HUES64 (cell line): Measurements from ENCODE around the gene GBGT1.

Experiments
- H3K27ac ChIP-seq: 2 replicates; pipeline ENCODE4 v1.7.0; 2013; ENCODE audit warnings: low read depth, low read length, inconsistent platforms
- H3K27me3 ChIP-seq: 2 replicates; pipeline ENCODE4 v1.6.1; 2013; ENCODE audit warnings: mild to moderate bottlenecking, low read length; ENCODE audit not compliant: insufficient read depth
- H3K36me3 ChIP-seq: 2 replicates; pipeline ENCODE4 v1.6.1; 2013; ENCODE audit warnings: mild to moderate bottlenecking, low read length; ENCODE audit not compliant: insufficient read depth
- H3K4me1 ChIP-seq: 2 replicates; pipeline ENCODE4 v1.6.1; 2013; ENCODE audit warnings: mild to moderate bottlenecking, low read length, moderate library complexity; ENCODE audit not compliant: insufficient read depth
- H3K4me3 ChIP-seq: 2 replicates; pipeline ENCODE4 v1.5.1; 2013; ENCODE audit warnings: mild to moderate bottlenecking, low read length, moderate library complexity
- H3K9ac ChIP-seq: 2 replicates; pipeline ENCODE4 v1.6.1; 2013; ENCODE audit warnings: mild to moderate bottlenecking, low read depth, low read length
- H3K9me3 ChIP-seq: 2 replicates; pipeline ENCODE4 v1.6.1; 2013; ENCODE audit warnings: low read depth, low read length; ENCODE audit not compliant: insufficient read depth
- WGBS: fragments of 150-250, 120-280 bp; methylation state at CpG from one replicate; pipeline ENCODE4 v1.1.7; 2013; ENCODE audit warnings: missing lambda C conversion rate; 5-methylcytosine and 5-hydroxymethylcytosine counted together

The GBGT1 gene

DNA sequence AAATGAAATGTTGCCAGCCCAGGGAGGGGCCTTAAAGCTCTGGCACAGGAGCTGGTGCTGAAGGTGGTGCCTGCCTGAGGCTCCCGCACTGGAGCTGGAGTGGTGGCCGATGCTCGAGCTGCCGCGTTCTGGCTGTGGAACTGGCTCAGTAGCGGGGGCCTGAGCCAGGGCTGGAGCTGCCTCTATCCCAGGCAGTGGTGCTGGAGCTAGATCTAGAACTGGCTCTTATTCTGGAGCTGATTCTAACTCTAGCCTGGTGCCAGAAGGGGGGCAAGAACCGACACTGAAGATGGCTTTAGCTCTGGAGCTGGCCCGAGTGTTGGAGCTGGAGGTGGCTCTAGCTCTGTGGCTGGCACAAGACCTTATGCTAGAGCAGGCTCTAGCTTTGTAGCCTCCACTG, 26.1 kb upstream of the GBGT1 start:
- 89% methylated on average over 8 of the region's 8 CpGs for WGBS
- peaks cover 28% of the 10 kb centered on the region for H3K27me3 ChIP-seq

DNA sequence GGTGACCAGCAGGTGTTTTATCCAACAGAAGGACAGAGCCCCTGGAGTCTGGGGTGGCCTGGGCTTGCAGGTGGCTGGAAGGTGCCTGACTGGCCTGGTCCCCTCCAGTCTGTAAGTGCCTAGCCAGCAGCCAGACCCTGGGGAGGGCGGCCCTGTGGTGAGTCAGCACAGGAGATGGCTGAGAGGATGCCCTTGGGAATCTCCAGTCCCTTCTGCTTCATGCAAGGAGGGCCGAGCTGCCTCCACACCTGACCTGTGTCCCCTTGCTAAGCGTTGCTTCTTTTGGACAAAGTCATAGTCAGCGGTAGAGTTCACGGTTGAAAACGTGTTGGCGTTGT, 25.1 kb upstream of the GBGT1 start:
- 84% methylated on average over 7 of the region's 7 CpGs for WGBS

More for the DNA sequence above, 26.1 kb upstream of the GBGT1 start:
- Histone ChIP-seq H3K36me3 (no peaks in the 10 kb centered on the region), H3K4me1 (no peaks in the 10 kb centered on the region), H3K9me3 (no peaks in the 10 kb centered on the region), H3K9ac (no peak overlapping the region), H3K27ac (no peak overlapping the region), H3K4me3 (no peak overlapping the region)

DNA sequence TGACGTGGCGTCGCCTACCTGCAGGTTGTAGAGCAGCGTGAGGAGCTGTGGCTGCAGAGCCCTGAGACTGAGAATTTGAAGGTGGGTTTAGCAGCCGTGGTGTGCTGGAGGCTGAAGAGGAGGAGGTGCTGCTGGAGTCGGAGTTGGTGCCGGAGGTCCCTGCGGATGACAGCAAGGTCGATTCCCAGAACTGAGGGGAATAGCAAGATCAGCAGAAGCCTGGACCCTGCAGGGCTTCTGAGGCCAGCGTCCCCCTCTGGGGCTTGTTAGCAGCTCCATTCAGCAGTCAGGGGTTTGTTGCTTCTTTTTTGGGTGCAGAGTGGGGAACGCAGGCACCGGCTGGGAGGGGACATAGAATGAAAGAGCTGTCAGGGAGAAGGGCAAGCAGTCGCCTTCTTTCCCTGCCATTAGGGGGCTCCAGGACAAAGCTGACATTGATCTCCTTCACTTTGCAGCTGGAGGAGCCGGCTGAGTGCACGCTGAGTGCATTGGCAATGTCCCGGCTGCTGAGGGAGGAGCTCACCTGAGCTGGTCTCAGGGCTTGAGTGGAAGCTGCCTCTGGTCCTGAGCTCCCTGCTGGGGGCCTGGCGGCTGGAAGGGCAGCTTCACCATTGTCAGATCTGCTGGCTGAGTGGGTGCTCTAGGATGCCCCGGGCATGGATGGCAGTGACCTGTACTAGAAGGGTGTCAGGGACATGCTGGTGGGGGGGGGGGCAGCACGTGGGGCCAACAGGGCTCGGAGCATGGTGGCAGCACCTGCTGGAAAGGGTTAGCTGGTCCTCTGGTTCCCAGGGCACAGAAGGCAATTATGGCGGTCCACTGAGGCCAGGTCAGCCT, 24.5 kb upstream of the GBGT1 start:
- no peaks in the 10 kb centered on the region for H3K4me1 ChIP-seq
- H3K9me3 ChIP-seq = no peaks in the 10 kb centered on the region
- H3K4me3 ChIP-seq = no peak overlapping the region
- H3K36me3 ChIP-seq = no peaks in the 10 kb centered on the region
- no peak overlapping the region for H3K27ac ChIP-seq
- WGBS = 52% methylated on average over 21 of the region's 21 CpGs
- H3K27me3 ChIP-seq = peaks cover 23% of the 10 kb centered on the region
- no peak overlapping the region for H3K9ac ChIP-seq

More for the DNA sequence above, 25.1 kb upstream of the GBGT1 start:
- no peaks in the 10 kb centered on the region for H3K4me1 ChIP-seq
- H3K4me3 ChIP-seq = no peak overlapping the region
- H3K27me3 ChIP-seq = peaks cover 20% of the 10 kb centered on the region
- no peaks in the 10 kb centered on the region for H3K9me3 ChIP-seq
- no peak overlapping the region for H3K9ac ChIP-seq
- H3K36me3 ChIP-seq = no peaks in the 10 kb centered on the region
- no peak overlapping the region for H3K27ac ChIP-seq

DNA sequence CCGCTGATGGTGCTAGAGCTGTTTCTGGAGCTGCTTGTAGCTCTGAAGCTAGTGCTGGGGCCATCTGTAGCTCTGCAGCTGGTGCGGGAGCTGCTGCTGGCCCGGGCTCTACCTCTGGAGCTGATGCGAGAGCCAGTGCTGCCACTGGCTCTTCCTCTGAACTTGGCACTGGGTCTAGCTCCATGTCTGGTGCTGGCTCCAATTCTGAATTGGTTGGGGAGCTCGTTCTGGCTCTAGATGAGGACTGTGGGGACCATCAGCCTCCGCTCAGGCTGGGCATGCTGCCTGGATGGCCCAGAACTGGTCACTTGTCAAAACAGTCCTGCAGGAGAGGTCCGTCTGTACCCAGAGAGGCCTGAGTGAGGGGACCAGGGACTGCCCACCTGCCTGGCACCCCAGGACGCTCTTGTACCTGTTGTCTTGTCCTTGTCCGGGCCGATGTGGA, 23.9 kb upstream of the GBGT1 start:
- Histone ChIP-seq H3K27ac (no peak overlapping the region), H3K4me3 (no peak overlapping the region), H3K9me3 (no peaks in the 10 kb centered on the region), H3K27me3 (peaks cover 28% of the 10 kb centered on the region), H3K9ac (no peak overlapping the region), H3K36me3 (no peaks in the 10 kb centered on the region), H3K4me1 (no peaks in the 10 kb centered on the region)
- 90% methylated on average over 10 of the region's 10 CpGs for WGBS

GRCh38 chr9:133186736-133187135, 23.0 kb upstream of the GBGT1 start:
- H3K9me3 ChIP-seq = no peaks in the 10 kb centered on the region
- H3K4me3 ChIP-seq = no peak overlapping the region
- peaks cover 31% of the 10 kb centered on the region for H3K27me3 ChIP-seq
- WGBS = 83% methylated on average over 6 of the region's 6 CpGs
- no peaks in the 10 kb centered on the region for H3K4me1 ChIP-seq
- H3K36me3 ChIP-seq = no peaks in the 10 kb centered on the region
- no peak overlapping the region for H3K27ac ChIP-seq
- no peak overlapping the region for H3K9ac ChIP-seq

DNA sequence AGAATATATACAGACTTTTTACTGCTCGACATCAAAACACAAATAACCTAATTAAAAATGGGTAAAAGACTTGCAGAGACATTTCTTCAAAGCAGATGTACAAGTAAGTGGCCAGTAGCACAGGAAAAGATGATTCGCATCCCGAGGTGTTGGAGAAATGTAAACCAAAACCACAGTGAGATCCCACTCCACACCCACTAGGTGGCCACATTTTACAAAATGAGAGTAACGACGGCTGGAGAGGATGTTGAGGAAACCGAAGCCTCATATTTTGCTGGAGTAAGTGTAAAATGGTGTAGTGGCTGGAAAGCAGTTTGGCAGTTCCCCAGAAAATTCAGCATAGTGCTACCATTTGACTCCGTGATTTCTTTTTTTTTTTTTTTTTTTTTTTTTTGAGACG, 21.3 kb upstream of the GBGT1 start:
- H3K27ac ChIP-seq = no peak overlapping the region
- H3K4me1 ChIP-seq = no peaks in the 10 kb centered on the region
- H3K36me3 ChIP-seq = no peaks in the 10 kb centered on the region
- 44% methylated on average over 6 of the region's 8 CpGs for WGBS
- H3K9ac ChIP-seq = no peak overlapping the region
- H3K4me3 ChIP-seq = no peak overlapping the region
- H3K27me3 ChIP-seq = peaks cover 31% of the 10 kb centered on the region
- no peaks in the 10 kb centered on the region for H3K9me3 ChIP-seq

DNA sequence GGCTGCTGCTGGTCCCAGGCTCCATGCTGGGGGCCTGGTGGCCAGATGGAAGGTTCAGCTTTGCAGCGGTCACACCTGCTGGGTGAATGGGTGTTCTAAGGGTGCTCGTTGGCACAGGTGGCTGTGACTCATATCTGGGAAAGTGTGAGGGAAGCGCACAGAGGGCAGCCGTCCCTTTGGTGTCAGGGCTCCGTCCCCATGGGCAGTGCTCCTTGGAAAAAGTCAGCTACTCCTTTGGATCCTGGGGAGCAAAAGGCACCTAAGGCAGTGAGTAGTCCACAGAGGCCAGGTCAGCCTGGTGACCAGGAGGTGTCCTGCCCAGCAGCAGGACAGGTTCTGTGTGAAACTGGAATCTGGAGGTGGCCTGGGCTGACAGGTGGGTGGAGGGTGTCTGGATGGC, 18.4 kb upstream of the GBGT1 start:
- 79% methylated on average over 5 of the region's 5 CpGs for WGBS
- H3K27ac ChIP-seq = no peak overlapping the region
- no peaks in the 10 kb centered on the region for H3K9me3 ChIP-seq
- no peak overlapping the region for H3K9ac ChIP-seq
- H3K4me3 ChIP-seq = no peak overlapping the region
- peaks cover 17% of the 10 kb centered on the region for H3K27me3 ChIP-seq
- H3K36me3 ChIP-seq = no peaks in the 10 kb centered on the region
- H3K4me1 ChIP-seq = no peaks in the 10 kb centered on the region

GRCh38 chr9:133181561-133181960, 17.8 kb upstream of the GBGT1 start:
- Histone ChIP-seq H3K9me3 (no peaks in the 10 kb centered on the region), H3K36me3 (no peaks in the 10 kb centered on the region), H3K9ac (no peak overlapping the region), H3K27me3 (peaks cover 11% of the 10 kb centered on the region), H3K27ac (no peak overlapping the region), H3K4me1 (no peaks in the 10 kb centered on the region), H3K4me3 (no peak overlapping the region)
- WGBS = 89% methylated on average over 3 of the region's 3 CpGs

GRCh38 chr9:133180953-133181352, 17.2 kb upstream of the GBGT1 start:
- H3K27ac ChIP-seq = no peak overlapping the region
- peaks cover 11% of the 10 kb centered on the region for H3K27me3 ChIP-seq
- H3K36me3 ChIP-seq = no peaks in the 10 kb centered on the region
- no peak overlapping the region for H3K9ac ChIP-seq
- no peaks in the 10 kb centered on the region for H3K9me3 ChIP-seq
- H3K4me1 ChIP-seq = no peaks in the 10 kb centered on the region
- no peak overlapping the region for H3K4me3 ChIP-seq
- WGBS = 88% methylated on average over 4 of the region's 5 CpGs

GRCh38 chr9:133173056-133173455, 9.3 kb upstream of the GBGT1 start:
- no peaks in the 10 kb centered on the region for H3K9me3 ChIP-seq
- no peak overlapping the region for H3K4me3 ChIP-seq
- WGBS = 90% methylated on average over 7 of the region's 7 CpGs
- peaks cover 11% of the 10 kb centered on the region for H3K27me3 ChIP-seq
- no peak overlapping the region for H3K9ac ChIP-seq
- H3K4me1 ChIP-seq = no peaks in the 10 kb centered on the region
- no peaks in the 10 kb centered on the region for H3K36me3 ChIP-seq
- H3K27ac ChIP-seq = no peak overlapping the region

DNA sequence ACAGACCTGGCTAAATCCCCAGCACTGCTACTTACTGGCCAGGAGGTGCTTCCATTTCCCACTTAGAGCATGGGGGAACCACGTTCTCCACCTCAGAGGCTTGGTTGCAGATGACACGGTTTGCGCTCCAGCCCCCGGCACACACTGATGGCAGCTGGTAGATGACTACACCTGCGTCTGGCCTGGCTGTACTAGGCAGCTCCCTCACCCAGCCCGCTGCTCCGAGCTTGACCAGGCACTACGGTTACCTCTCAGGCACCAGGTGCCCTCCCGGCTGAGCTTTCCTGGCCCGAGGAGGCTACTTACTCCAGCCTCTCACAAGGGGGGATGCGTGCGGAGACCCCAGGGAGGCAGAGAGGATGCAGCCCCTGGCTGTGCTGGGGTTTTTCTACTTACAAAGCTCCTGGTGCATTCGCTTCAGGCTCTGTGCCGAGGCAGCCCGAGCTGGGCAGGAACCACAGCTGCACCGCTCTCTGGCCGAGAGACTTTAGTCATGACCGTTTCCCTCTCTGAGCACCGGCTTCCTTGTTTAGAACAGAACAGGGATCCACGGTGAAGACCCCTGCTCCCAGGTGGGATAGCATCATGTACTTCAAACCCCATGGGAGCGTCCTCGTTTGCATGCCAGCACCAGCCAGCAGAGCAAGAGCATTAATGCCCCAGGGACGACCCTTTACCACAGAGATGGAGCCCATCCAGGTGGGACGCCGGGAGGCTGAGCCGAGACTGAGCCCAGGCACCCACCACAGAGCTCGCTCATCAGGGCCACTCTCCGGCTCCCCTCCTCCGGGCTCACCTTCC, 7.6 kb upstream of the GBGT1 start:
- H3K36me3 ChIP-seq = no peaks in the 10 kb centered on the region
- no peak overlapping the region for H3K9ac ChIP-seq
- no peak overlapping the region for H3K4me3 ChIP-seq
- WGBS = 91% methylated on average over 29 of the region's 29 CpGs
- H3K4me1 ChIP-seq = no peaks in the 10 kb centered on the region
- H3K27ac ChIP-seq = no peak overlapping the region
- H3K9me3 ChIP-seq = no peaks in the 10 kb centered on the region
- H3K27me3 ChIP-seq = peaks cover 11% of the 10 kb centered on the region
